ENCODE results near the gene ZNF385C. TPM values are rescaled to one million over a fixed set of nuclear protein-coding genes. Genes with fewer than 3 reads are reported as not detected.

The ZNF385C gene
- total and polyA plus RNA-seq, 2 donors (not counting 1 experiment from before 2014, with no cell fraction given): 0.33 to 1.1 TPM

DNA sequence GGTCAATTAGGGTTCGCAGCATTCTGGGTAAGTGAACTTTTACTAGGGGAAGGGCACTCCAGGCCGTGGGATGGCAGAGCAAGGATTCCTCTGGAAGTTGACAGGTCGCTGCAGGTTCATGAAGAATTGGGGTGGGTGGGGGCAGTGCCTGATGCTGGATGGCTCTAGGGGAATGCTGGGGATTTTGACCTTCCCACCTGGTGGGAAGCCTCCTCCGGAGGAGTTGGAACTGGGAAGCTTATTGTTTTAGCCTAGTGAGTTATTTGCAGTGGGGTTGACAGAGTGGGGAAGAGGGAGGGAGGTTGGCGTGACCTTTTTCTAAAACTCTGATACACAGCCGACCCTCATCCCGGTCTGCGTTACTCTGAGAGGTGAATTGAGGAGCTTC is 47.3 kb downstream of the ZNF385C start:
- ChIA-PET POLR2A (no interaction called here), CTCF (interaction anchor here (0.8 to 1.5 kb wide), 6 partner anchors 14 to 133 kb away, joined by 3 to 5 read pairs (median 3); partner anchors contain the start of gene ACLY)
- H3K27ac ChIP-seq (ENCODE audit: low read length in 2 of 2): no peak overlapping the region
- H3K79me2 ChIP-seq (ENCODE audit: control insufficient read depth, insufficient read depth, low read length): no peaks in the 10 kb centered on the region
- DNase-seq (no peak), ATAC-seq (ENCODE audit: low read depth) (no peak)
- TF ChIP-seq, protein P1, sequence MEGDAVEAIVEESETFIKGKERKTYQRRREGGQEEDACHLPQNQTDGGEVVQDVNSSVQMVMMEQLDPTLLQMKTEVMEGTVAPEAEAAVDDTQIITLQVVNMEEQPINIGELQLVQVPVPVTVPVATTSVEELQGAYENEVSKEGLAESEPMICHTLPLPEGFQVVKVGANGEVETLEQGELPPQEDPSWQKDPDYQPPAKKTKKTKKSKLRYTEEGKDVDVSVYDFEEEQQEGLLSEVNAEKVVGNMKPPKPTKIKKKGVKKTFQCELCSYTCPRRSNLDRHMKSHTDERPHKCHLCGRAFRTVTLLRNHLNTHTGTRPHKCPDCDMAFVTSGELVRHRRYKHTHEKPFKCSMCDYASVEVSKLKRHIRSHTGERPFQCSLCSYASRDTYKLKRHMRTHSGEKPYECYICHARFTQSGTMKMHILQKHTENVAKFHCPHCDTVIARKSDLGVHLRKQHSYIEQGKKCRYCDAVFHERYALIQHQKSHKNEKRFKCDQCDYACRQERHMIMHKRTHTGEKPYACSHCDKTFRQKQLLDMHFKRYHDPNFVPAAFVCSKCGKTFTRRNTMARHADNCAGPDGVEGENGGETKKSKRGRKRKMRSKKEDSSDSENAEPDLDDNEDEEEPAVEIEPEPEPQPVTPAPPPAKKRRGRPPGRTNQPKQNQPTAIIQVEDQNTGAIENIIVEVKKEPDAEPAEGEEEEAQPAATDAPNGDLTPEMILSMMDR (IDR thresholded peaks at IDR 0.05): no peak
- no peak for TF ChIP-seq EZH2 (IDR thresholded peaks at IDR 0.05; ENCODE audit: borderline replicate concordance, insufficient read depth, low read depth, low read length, poor library complexity, severe bottlenecking)
- Mint-ChIP-seq H3K27ac (peak overlapping the region; percentile 15), H3K4me3 (peak overlapping the region; percentile 89), H3K4me1 (peaks cover 9% of the 10 kb centered on the region), H3K9me3 (ENCODE audit: insufficient read depth) (no peaks in the 10 kb centered on the region), H3K27me3 (peaks cover 40% of the 10 kb centered on the region)
- H3K9me3 ChIP-seq (ENCODE audit: control extremely low read depth in 1 of 3, control insufficient read depth in 2 of 3, insufficient read depth in 1 of 3, low read length in 2 of 3): peaks cover 0 to 6% (median 0%) of the 10 kb centered on the region in 3 donors
- peak overlapping the region; percentile 95 for H3K4me2 ChIP-seq (replicated peaks; ENCODE audit: low read depth, low read length, poor library complexity, severe bottlenecking)
- intact Hi-C loops (cut with micrococcal nuclease): no loop called here
- H3K4me3 ChIP-seq (ENCODE audit: control extremely low read depth in 1 of 5, extremely low read depth in 1 of 5, insufficient read depth in 1 of 5, low read depth in 2 of 5, low read length in 4 of 5): peak overlapping the region in 3 of 5 experiments; percentile 50 to 62 (median 61)
- H2AFZ ChIP-seq (ENCODE audit: insufficient read depth, low read depth, low read length, poor library complexity, severe bottlenecking): peak overlapping the region; percentile 96
- H3K9ac ChIP-seq (ENCODE audit: low read length): peak overlapping the region; percentile 34
- H3K27me3 ChIP-seq (replicated peaks in 1 of 4; ENCODE audit: control extremely low read depth in 1 of 4, control insufficient read depth in 3 of 4, insufficient read depth in 4 of 4, low read length in 3 of 4): peaks cover 0 to 14% (median 3%) of the 10 kb centered on the region in 4 experiments
- 83% methylated on average over 8 of the region's 8 CpGs for WGBS (ENCODE audit: insufficient coverage)
- no peaks in the 10 kb centered on the region for H3K36me3 ChIP-seq (replicated peaks in 1 of 2; ENCODE audit: control extremely low read depth in 1 of 2, control insufficient read depth in 1 of 2, extremely low read depth in 1 of 2, insufficient read depth in 2 of 2, low read length in 1 of 2)
- peaks cover 7 to 12% of the 10 kb centered on the region in 2 donors for H3K4me1 ChIP-seq (ENCODE audit: control insufficient read depth in 2 of 2, insufficient read depth in 2 of 2, low read length in 2 of 2)
- H4K20me1 ChIP-seq (ENCODE audit: control insufficient read depth, insufficient read depth, low read length, poor library complexity, severe bottlenecking): no peaks in the 10 kb centered on the region

DNA sequence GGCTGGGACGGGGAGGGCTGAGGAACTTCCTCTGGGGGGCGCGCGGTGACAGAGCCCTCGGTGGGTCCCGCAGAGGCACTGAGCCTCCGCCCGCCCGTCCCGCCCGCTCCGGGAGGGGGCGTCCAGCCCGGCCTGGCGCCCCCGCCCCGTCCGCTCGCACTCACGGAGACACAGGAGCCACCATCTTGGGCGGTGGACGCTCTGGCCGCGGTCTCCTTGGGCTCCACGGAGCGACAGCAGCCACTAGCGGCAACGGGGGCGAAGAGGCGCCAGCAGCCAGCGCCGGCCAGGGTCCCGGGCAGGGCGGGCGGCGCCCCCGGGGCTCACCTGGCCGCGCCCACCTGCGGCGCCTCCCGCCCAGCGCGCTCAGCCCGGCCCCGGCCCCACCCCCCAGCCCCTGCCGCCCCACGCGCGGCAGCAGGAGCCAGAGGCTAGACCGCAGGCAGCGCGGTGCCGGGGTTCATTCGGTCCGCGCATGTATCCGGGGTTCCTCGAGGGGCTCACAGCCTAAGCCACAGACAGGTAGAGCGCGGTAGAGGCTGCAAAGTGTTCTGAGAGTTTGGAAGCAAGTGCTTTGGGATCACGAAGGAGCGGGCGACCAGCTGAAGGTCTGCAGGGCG is 47.8 kb downstream of the ZNF385C start, which contains the start of gene C17orf113:
Gene C17orf113, minus strand, starts transcription at position 209 of the 620 bp plus-strand sequence. CDS start 7,225 bp downstream, outside the sequence.
- peak within 1 kb of the TSS; percentile 58 for H3K9ac ChIP-seq (ENCODE audit: low read length)
- 2% methylated on average over 65 of the region's 65 CpGs for WGBS (ENCODE audit: insufficient coverage)
- no peaks in the 10 kb centered on the region for H3K36me3 ChIP-seq (replicated peaks in 1 of 2; ENCODE audit: control extremely low read depth in 1 of 2, control insufficient read depth in 1 of 2, extremely low read depth in 1 of 2, insufficient read depth in 2 of 2, low read length in 1 of 2)
- peak within 1 kb of the TSS; percentile 95 for H3K4me2 ChIP-seq (replicated peaks; ENCODE audit: low read depth, low read length, poor library complexity, severe bottlenecking)
- peak within 1 kb of the TSS in 4 of 5 experiments; percentile 35 to 62 (median 56) for H3K4me3 ChIP-seq (ENCODE audit: control extremely low read depth in 1 of 5, extremely low read depth in 1 of 5, insufficient read depth in 1 of 5, low read depth in 2 of 5, low read length in 4 of 5)
- H2AFZ ChIP-seq (ENCODE audit: insufficient read depth, low read depth, low read length, poor library complexity, severe bottlenecking): peak within 1 kb of the TSS; percentile 96
- peaks cover 0 to under 1% (median 0%) of the 10 kb centered on the region in 3 donors for H3K9me3 ChIP-seq (ENCODE audit: control extremely low read depth in 1 of 3, control insufficient read depth in 2 of 3, insufficient read depth in 1 of 3, low read length in 2 of 3)
- ATAC-seq (ENCODE audit: low read depth) (peak; percentile 81), DNase-seq (peak; percentile 73)
- Mint-ChIP-seq H3K4me3 (peak within 1 kb of the TSS; percentile 89), H3K9me3 (ENCODE audit: insufficient read depth) (no peaks in the 10 kb centered on the region), H3K4me1 (peaks cover 9% of the 10 kb centered on the region), H3K27ac (peak within 1 kb of the TSS; percentile 37), H3K27me3 (peaks cover 40% of the 10 kb centered on the region)
- peaks cover 0 to 13% (median 3%) of the 10 kb centered on the region in 4 experiments for H3K27me3 ChIP-seq (replicated peaks in 1 of 4; ENCODE audit: control extremely low read depth in 1 of 4, control insufficient read depth in 3 of 4, insufficient read depth in 4 of 4, low read length in 3 of 4)
- H3K27ac ChIP-seq (ENCODE audit: low read length in 2 of 2): no peak within 1 kb of the TSS
- no peaks in the 10 kb centered on the region for H3K79me2 ChIP-seq (ENCODE audit: control insufficient read depth, insufficient read depth, low read length)
- TF ChIP-seq EZH2 (IDR thresholded peaks at IDR 0.05; ENCODE audit: borderline replicate concordance, insufficient read depth, low read depth, low read length, poor library complexity, severe bottlenecking): no peak
- TF ChIP-seq, protein P1 (IDR thresholded peaks at IDR 0.05): peak; percentile 59
- ChIA-PET POLR2A (no interaction called here), CTCF (interaction anchor here (0.6 to 1.5 kb wide), 5 partner anchors 20 to 132 kb away, joined by 3 to 5 read pairs (median 3); partner anchors contain the start of genes ACLY and NKIRAS2)
- intact Hi-C loops (cut with micrococcal nuclease): no loop called here
- no peaks in the 10 kb centered on the region for H4K20me1 ChIP-seq (ENCODE audit: control insufficient read depth, insufficient read depth, low read length, poor library complexity, severe bottlenecking)
- peaks cover 7 to 12% of the 10 kb centered on the region in 2 donors for H3K4me1 ChIP-seq (ENCODE audit: control insufficient read depth in 2 of 2, insufficient read depth in 2 of 2, low read length in 2 of 2)

All from B cell (primary cell).